PFSK-1 (cell line): Measurements from ENCODE around the gene KRT35.

Source experiments
- FOXP2 ChIP-seq: optimal IDR thresholded peaks from 2 replicates; pipeline ENCODE3; 2011; ENCODE audit warnings: borderline replicate concordance, control low read depth, inconsistent platforms; ENCODE audit not compliant: insufficient read depth; ENCODE audit errors: extremely low read length, extremely low read depth
- POLR2AphosphoS5 ChIP-seq: IDR thresholded peaks from 2 replicates; pipeline ENCODE4 v1.6.1; 2012; ENCODE audit warnings: low read depth, mild to moderate bottlenecking, control low read depth, low read length, moderate library complexity
- REST ChIP-seq, 2 experiments: IDR thresholded peaks; 2 replicates each; pipeline versions ENCODE4 v1.6.1 to v1.8.0; 2011 to 2012; ENCODE audit warnings: low read depth in 2 of 2, low read length in 2 of 2, control low read depth in 1 of 2, inconsistent platforms in 1 of 2, mild to moderate bottlenecking in 1 of 2, moderate library complexity in 1 of 2; ENCODE audit not compliant: insufficient read depth in 1 of 2
- SIN3A ChIP-seq: IDR thresholded peaks from 2 replicates; pipeline ENCODE4 v1.6.1; 2012; ENCODE audit warnings: mild to moderate bottlenecking, low read length, moderate library complexity, borderline replicate concordance; ENCODE audit not compliant: insufficient read depth
- TAF1 ChIP-seq: IDR thresholded peaks from 2 replicates; pipeline ENCODE4 v1.6.1; 2012; ENCODE audit warnings: low read length, control low read depth, borderline replicate concordance; ENCODE audit not compliant: insufficient read depth

Gene KRT35

DNA sequence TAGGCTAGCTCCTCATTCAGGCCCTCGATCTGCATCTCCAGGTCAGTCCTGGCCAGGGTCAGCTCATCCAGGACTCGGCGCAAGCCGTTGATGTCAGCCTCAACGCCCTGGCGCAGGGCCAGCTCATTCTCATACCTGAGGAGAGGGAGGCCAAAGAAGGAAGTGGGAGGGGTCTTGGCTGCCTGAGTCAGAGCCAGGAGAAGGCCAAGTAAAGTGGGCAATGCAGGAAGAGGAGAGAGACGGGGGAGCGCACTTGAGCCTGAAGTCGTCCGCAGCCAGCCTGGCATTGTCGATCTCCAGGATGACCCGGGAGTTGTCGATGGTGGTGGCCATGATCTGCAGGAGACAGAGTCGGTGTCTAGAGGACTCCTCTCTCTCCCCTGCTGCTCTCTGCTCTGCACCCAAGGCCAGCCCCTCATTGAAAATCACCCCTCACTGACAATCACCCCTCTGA lies 35.9 kb upstream of the KRT35 start:
- TF ChIP-seq SIN3A (no peak), TAF1 (no peak), REST (IDR thresholded peaks at IDR 0.05; ENCODE audit: insufficient read depth in 1 of 2, low read depth in 2 of 2, low read length in 2 of 2) (no peak), FOXP2 (no peak), POLR2AphosphoS5 (no peak)

DNA sequence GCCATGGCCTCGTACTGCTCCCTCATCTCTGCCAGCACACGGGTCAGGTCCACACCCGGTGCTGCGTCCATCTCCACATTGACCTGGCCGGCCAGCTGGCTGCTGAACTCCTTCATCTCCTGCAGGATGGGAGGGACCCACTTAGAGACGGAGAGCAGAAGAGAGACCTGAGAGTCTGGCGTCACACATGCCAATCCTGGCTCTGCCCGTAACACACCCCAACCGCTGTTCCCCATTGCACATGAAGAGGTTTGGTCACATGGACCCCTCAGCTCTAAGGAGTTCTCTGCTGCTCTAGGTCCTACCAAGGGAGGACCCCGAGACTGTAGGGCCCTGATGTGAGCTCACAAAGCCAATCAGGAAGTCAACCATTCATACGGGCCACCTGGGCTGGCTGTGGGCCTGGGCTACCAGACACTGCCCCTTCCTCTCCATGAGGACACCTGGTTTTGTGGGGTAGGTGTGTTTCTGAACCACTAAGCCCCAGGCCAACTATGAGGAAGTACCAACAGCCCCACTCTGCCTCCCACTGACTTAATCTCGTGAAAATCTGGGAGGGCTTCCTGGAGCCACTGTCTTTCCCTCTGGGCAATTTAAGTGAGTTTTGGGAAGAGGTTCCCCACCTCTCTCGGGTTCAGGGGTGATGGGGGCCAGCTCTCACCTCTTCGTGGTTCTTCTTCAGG lies 35.3 kb upstream of the KRT35 start:
- no peak for TF ChIP-seq POLR2AphosphoS5
- no peak for TF ChIP-seq SIN3A

- TF ChIP-seq POLR2AphosphoS5 (no peak), REST (IDR thresholded peaks at IDR 0.05; ENCODE audit: insufficient read depth in 1 of 2, low read depth in 2 of 2, low read length in 2 of 2) (no peak), SIN3A (no peak), FOXP2 (no peak), TAF1 (no peak)
Measured at GRCh38 chr17:41513168-41513547, 32.2 kb upstream of the KRT35 start.

DNA sequence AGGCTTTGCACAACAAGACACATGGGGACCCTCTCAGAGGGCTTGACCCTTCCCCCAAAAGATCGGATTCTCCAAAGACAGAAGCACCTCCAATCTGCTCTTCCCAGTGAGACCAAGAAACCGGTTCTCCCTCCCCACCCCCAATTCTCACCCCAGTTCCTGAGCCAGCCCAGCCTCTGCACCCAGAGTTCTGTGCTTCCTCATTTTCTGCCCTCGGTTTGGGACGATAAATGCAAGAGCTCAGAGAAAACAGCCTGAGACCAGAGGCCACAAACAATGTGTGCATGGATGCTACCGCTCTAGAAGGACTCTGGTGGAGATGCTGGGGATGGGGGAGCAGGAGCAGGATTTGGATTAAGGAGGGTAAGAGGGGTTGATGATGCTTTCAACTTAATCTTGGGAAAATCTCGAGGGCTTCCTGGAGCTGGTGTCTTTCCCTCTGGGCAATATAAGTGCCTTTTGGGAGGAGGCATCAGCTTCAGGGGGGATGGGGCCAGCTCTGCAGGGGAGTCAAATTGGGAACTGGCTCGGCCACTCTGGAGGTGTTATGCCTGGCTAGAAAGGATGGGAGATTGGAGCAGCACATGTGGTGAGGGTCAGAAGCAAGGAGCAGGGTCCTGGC lies 31.7 kb upstream of the KRT35 start:
- TF ChIP-seq POLR2AphosphoS5 (no peak), FOXP2 (no peak), REST (IDR thresholded peaks at IDR 0.05; ENCODE audit: insufficient read depth in 1 of 2, low read depth in 2 of 2, low read length in 2 of 2) (no peak), TAF1 (no peak), SIN3A (no peak)

- TF ChIP-seq SIN3A (no peak), FOXP2 (no peak), REST (IDR thresholded peaks at IDR 0.05; ENCODE audit: insufficient read depth in 1 of 2, low read depth in 2 of 2, low read length in 2 of 2) (no peak), POLR2AphosphoS5 (no peak), TAF1 (no peak)
Measured at GRCh38 chr17:41511716-41512115, 30.8 kb upstream of the KRT35 start.
